ENCODE measurements around the gene CROCC.
"Not testable (repeated sequence)": the region's sequence is repeated elsewhere in the genome, so short reads cannot be mapped to it uniquely, and the experiment has no call there.

DNA sequence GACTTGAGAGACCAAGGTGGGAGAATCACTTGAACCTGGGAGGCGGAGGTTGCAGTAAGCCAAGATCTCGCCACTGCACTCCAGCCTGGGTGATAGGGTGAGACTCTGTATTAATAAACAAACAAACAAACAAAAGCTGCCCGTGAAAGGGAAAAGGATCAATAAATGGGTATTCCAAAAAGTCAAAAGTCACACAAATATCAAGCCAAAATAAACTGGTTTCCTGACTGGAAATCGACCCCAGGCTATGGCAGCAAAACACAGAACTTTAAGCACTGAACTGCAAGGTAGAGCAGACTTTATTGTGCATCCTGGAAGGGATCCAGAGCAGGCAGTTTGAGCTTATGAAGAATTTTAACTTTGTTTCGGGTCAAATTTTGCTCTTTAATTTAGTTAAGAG lies 37.2 kb upstream of the CROCC start:
- not testable (repeated sequence) for TF ChIP-seq CTCF, POLR2A, POLR2AphosphoS5 (IDR thresholded peaks at IDR 0.05)
